DND-41 (cell line): ENCODE results near the gene CMPK1.

ENCODE experiments used
- EZH2 ChIP-seq: IDR thresholded peaks from 3 replicates; pipeline ENCODE4 v1.6.1; 2012; ENCODE audit warnings: borderline replicate concordance, low read depth, mild to moderate bottlenecking, moderate library complexity, low read length, inconsistent platforms; ENCODE audit not compliant: severe bottlenecking
- TF ChIP-seq, protein P1 (sequence below): IDR thresholded peaks from 2 replicates; pipeline ENCODE4 v1.5.1; 2012; ENCODE audit warnings: borderline replicate concordance, low read length, moderate library complexity, mild to moderate bottlenecking; ENCODE audit not compliant: poor library complexity, severe bottlenecking; ENCODE audit errors: extremely low read depth

DNA sequence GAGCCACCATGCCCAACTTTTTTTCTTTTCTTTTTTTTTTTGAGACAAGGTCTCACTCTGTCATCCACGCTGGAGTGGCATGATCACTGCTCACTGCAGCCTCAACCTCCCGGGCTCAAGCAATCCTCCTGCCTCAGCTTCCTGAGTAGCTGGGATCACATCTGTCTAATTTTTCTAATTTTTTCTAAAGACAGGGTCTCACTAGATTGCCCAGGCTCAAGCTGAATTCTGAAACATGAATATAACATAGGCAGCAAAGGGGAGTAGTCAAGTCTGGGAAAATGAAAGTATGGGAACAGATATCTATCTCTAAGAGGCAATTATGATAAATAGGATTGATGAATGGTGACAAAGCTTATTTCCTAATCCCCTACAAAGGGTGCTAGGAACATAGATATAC lies 7.3 kb upstream of the CMPK1 start:
- TF ChIP-seq, protein P1, sequence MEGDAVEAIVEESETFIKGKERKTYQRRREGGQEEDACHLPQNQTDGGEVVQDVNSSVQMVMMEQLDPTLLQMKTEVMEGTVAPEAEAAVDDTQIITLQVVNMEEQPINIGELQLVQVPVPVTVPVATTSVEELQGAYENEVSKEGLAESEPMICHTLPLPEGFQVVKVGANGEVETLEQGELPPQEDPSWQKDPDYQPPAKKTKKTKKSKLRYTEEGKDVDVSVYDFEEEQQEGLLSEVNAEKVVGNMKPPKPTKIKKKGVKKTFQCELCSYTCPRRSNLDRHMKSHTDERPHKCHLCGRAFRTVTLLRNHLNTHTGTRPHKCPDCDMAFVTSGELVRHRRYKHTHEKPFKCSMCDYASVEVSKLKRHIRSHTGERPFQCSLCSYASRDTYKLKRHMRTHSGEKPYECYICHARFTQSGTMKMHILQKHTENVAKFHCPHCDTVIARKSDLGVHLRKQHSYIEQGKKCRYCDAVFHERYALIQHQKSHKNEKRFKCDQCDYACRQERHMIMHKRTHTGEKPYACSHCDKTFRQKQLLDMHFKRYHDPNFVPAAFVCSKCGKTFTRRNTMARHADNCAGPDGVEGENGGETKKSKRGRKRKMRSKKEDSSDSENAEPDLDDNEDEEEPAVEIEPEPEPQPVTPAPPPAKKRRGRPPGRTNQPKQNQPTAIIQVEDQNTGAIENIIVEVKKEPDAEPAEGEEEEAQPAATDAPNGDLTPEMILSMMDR, result no peak
- TF ChIP-seq EZH2, result no peak
